K562 (cell line): ENCODE results near the gene EFHD2.

ENCODE experiments used
- CTCF ChIP-seq, 3 experiments: IDR thresholded peaks in 2 of 3; conservative IDR thresholded peaks in 1 of 3; 2 replicates each; pipeline ENCODE4 v1.5.1; 2011 to 2012; ENCODE audit warnings: low read length in 3 of 3, mild to moderate bottlenecking in 3 of 3, control low read depth in 2 of 3, improper control_type of control experiment in 1 of 3, inconsistent platforms in 1 of 3, low read depth in 1 of 3, mixed read lengths in 1 of 3, moderate library complexity in 1 of 3; ENCODE audit not compliant: insufficient read depth in 2 of 3
- FIP1L1 ChIP-seq: fragments of 200-400 bp; formaldehyde crosslinking; IDR thresholded peaks from 2 replicates; pipeline ENCODE4 v1.6.1; 2018; ENCODE audit warnings: mild to moderate bottlenecking, low read depth, low read length; ENCODE audit not compliant: poor library complexity, severe bottlenecking
- GTF2F1 ChIP-seq: IDR thresholded peaks from 2 replicates; pipeline ENCODE4 v1.6.1; 2011; ENCODE audit warnings: low read depth, low read length, improper control_type of control experiment
- HNRNPL ChIP-seq: fragments of 200-400 bp; formaldehyde crosslinking; IDR thresholded peaks from 2 replicates; pipeline ENCODE4 v1.6.1; 2017; ENCODE audit warnings: low read depth, mild to moderate bottlenecking, low read length
- MAFG ChIP-seq: fragments of 450-650 bp; conservative IDR thresholded peaks from 2 replicates; pipeline ENCODE4 v1.6.1; 2016; ENCODE audit warnings: missing genetic modification characterization, missing compliant biosample characterization
- MYBL2 ChIP-seq, 2 experiments: fragments of 450-650 bp in 1 of 2; sonication (generic) in 1 of 2; formaldehyde crosslinking in 1 of 2; IDR thresholded peaks; 2 replicates each; pipeline versions ENCODE4 v1.6.1 to v1.8.1; 2017 to 2022; ENCODE audit warnings: borderline replicate concordance in 1 of 2, inconsistent platforms in 1 of 2, low read depth in 1 of 2, mild to moderate bottlenecking in 1 of 2, missing genetic modification reagents in 1 of 2, moderate library complexity in 1 of 2
- MYC ChIP-seq, 2 experiments: fragments of 250-450 bp in 1 of 2; sonication (Bioruptor Pico) in 1 of 2; IDR thresholded peaks; 2 replicates each; pipeline versions ENCODE4 v1.5.1 to v1.6.1; 2012 to 2021; ENCODE audit warnings: low read depth in 2 of 2, borderline replicate concordance in 1 of 2, improper control_type of control experiment in 1 of 2, low read length in 1 of 2, mild to moderate bottlenecking in 1 of 2, moderate library complexity in 1 of 2
- ZNF253 ChIP-seq: fragments of 250-450 bp; sonication (Bioruptor Pico); conservative IDR thresholded peaks from 2 replicates; pipeline ENCODE4 v1.6.1; 2021; ENCODE audit warnings: mild to moderate bottlenecking
- ZNF274 ChIP-seq: IDR thresholded peaks from 2 replicates; pipeline ENCODE4 v1.6.1; 2011; ENCODE audit warnings: low read depth, mild to moderate bottlenecking, low read length, moderate library complexity, borderline replicate concordance
- ZNF277 ChIP-seq: fragments of 250-450 bp; sonication (Bioruptor Pico); IDR thresholded peaks from 2 replicates; pipeline ENCODE4 v1.8.0; 2022; ENCODE audit warnings: inconsistent platforms, mild to moderate bottlenecking, moderate library complexity, borderline replicate concordance
- ZNF3 ChIP-seq: fragments of 250-450 bp; sonication (Bioruptor Pico); IDR thresholded peaks from 2 replicates; pipeline ENCODE4 v1.5.0; 2021; ENCODE audit warnings: mild to moderate bottlenecking, moderate library complexity
- ZNF507 ChIP-seq: conservative IDR thresholded peaks from 2 replicates; pipeline ENCODE4 v1.6.1; 2017; ENCODE audit warnings: missing genetic modification characterization, missing compliant biosample characterization
- ZNF766 ChIP-seq: fragments of 200-800 bp; sonication (Bioruptor generic); conservative IDR thresholded peaks from 2 replicates; pipeline ENCODE4 v1.6.1; 2016; ENCODE audit warnings: missing genetic modification characterization, missing compliant biosample characterization

GRCh38 chr1:15383810-15384209 is 25.9 kb upstream of the EFHD2 start:
- TF ChIP-seq CTCF (IDR thresholded peaks at IDR 0.05 in 2 of 3, conservative IDR thresholded peaks at IDR 0.05 in 1 of 3; ENCODE audit: insufficient read depth in 2 of 3, low read depth in 1 of 3, low read length in 3 of 3) (no peak), ZNF3 (CRISPR knock-in tag) (no peak), ZNF253 (CRISPR knock-in tag) (no peak), ZNF277 (CRISPR knock-in tag) (no peak), ZNF766 (CRISPR knock-in tag) (no peak), MAFG (tag) (no peak), ZNF507 (no peak), FIP1L1 (no peak), GTF2F1 (no peak), MYBL2 (IDR thresholded peaks at IDR 0.05; ENCODE audit: low read depth) (no peak), MYBL2 (CRISPR knock-in tag; IDR thresholded peaks at IDR 0.05; ENCODE audit: borderline replicate concordance) (no peak), MYC (IDR thresholded peaks at IDR 0.05; ENCODE audit: low read depth, low read length) (no peak), MYC (CRISPR knock-in tag; IDR thresholded peaks at IDR 0.05; ENCODE audit: borderline replicate concordance, low read depth) (no peak), HNRNPL (no peak), ZNF274 (no peak)
